GM20000 (cell line): ENCODE data around the gene RNF6.
"Not testable (repeated sequence)": the region's sequence is repeated elsewhere in the genome, so short reads cannot be mapped to it uniquely, and the experiment has no call there.

Experiments
- DNase-seq: peaks from one replicate; pipeline ENCODE4 v3.0.0; 2012; ENCODE audit warnings: low spot score
- CTCF ChIP-seq: IDR thresholded peaks from 2 replicates; pipeline ENCODE4 v1.5.1; 2012; ENCODE audit warnings: mild to moderate bottlenecking, control low read depth; ENCODE audit errors: extremely low read depth, missing control alignments

Gene RNF6

GRCh38 chr13:26255115-26255514 is 33.0 kb upstream of the RNF6 start:
- DNase-seq = no peak
- TF ChIP-seq CTCF = no peak

- peak; percentile 58 for DNase-seq
Measured at GRCh38 chr13:26254583-26255111, 32.5 kb upstream of the RNF6 start.

GRCh38 chr13:26253787-26254582 is 31.9 kb upstream of the RNF6 start, which contains the start of gene CDK8:
CDK8 (plus strand) TSS chr13:26254129; CDS start chr13:26254642, 513 bp downstream.
- no peak for TF ChIP-seq CTCF
- DNase-seq = peak; percentile 89

More at GRCh38 chr13:26254583-26255111, 32.5 kb upstream of the RNF6 start:
- no peak for TF ChIP-seq CTCF

- no peak for TF ChIP-seq CTCF
- DNase-seq = no peak
Measured at GRCh38 chr13:26253262-26253786, 31.2 kb upstream of the RNF6 start.

GRCh38 chr13:26252006-26252405 is 29.9 kb upstream of the RNF6 start:
- DNase-seq = not testable (repeated sequence)

GRCh38 chr13:26249551-26249950 is 27.4 kb upstream of the RNF6 start:
- DNase-seq = no peak
- TF ChIP-seq CTCF = no peak

GRCh38 chr13:26247608-26248007 is 25.5 kb upstream of the RNF6 start:
- no peak for TF ChIP-seq CTCF
- DNase-seq = no peak
